ENCODE measurements around the gene GABBR2. TPM values are rescaled to one million over a fixed set of nuclear protein-coding genes. Genes with fewer than 3 reads are reported as not detected.

The GABBR2 gene
- total and polyA plus RNA-seq, 2 experiments from 2014 or later: 0.89 to 1.3 TPM

- H3K4me3 Mint-ChIP-seq: no peak overlapping the region
Observed at GRCh38 chr9:98385751-98386150, 323.0 kb downstream of the GABBR2 start.

More at GRCh38 chr9:98385751-98386150, 323.0 kb downstream of the GABBR2 start:
- Histone ChIP-seq H3K4me3 (no peak overlapping the region), H3K79me2 (replicated peaks; ENCODE audit: insufficient read depth) (no peaks in the 10 kb centered on the region), H3K36me3 (ENCODE audit: insufficient read depth) (no peaks in the 10 kb centered on the region), H3K4me2 (no peak overlapping the region), H3K4me1 (ENCODE audit: insufficient read depth) (peaks cover 7% of the 10 kb centered on the region), H3F3A (replicated peaks; ENCODE audit: low read depth) (no peaks in the 10 kb centered on the region), H3K27me3 (ENCODE audit: insufficient read depth) (no peaks in the 10 kb centered on the region), H3K9me2 (ENCODE audit: insufficient read depth) (no peaks in the 10 kb centered on the region), H3K27ac (ENCODE audit: low read depth) (no peak overlapping the region), H4K20me1 (replicated peaks; ENCODE audit: insufficient read depth) (no peaks in the 10 kb centered on the region), H2AFZ (no peak overlapping the region)
- DNase-seq (ENCODE audit: low spot score): no peak
- no peaks in the 10 kb centered on the region for H3K27me3 Mint-ChIP-seq (ENCODE audit: insufficient read depth, low read depth, poor library complexity)
- H3K9me3 Mint-ChIP-seq: no peaks in the 10 kb centered on the region
- H3K36me3 Mint-ChIP-seq (ENCODE audit: low read depth): no peaks in the 10 kb centered on the region
- ATAC-seq: no peak
- H3K27ac Mint-ChIP-seq: no peak overlapping the region
- TF ChIP-seq ZNF331 (CRISPR knock-in tag; IDR thresholded peaks at IDR 0.05; ENCODE audit: low read depth): no peak
- TF ChIP-seq ZNF114 (CRISPR knock-in tag; IDR thresholded peaks at IDR 0.05): no peak
- no peak for TF ChIP-seq JUNB (IDR thresholded peaks at IDR 0.05; ENCODE audit: unreplicated experiment)
- no peak for TF ChIP-seq ETS1 (IDR thresholded peaks at IDR 0.05)
- TF ChIP-seq REST (IDR thresholded peaks at IDR 0.05; ENCODE audit: unreplicated experiment): no peak
- no peak for TF ChIP-seq POLR2AphosphoS5 (IDR thresholded peaks at IDR 0.05; ENCODE audit: low read depth)
- no peak for TF ChIP-seq NANOG (IDR thresholded peaks at IDR 0.05; ENCODE audit: borderline replicate concordance)
- no peak for TF ChIP-seq EZH2phosphoT487 (IDR thresholded peaks at IDR 0.05; ENCODE audit: unreplicated experiment)
- no peak for TF ChIP-seq STAT1 (IDR thresholded peaks at IDR 0.05; ENCODE audit: unreplicated experiment)
- no peak for TF ChIP-seq CTCF (conservative IDR thresholded peaks at IDR 0.05; ENCODE audit: low read depth in 2 of 2)
- no peak for TF ChIP-seq CREB1 (CRISPR knock-in tag; IDR thresholded peaks at IDR 0.05; ENCODE audit: low read depth)
- TF ChIP-seq EZH2 (IDR thresholded peaks at IDR 0.05; ENCODE audit: low read depth, unreplicated experiment): no peak
- no peak for TF ChIP-seq ZNF462 (CRISPR knock-in tag; IDR thresholded peaks at IDR 0.05)
- H3K4me1 Mint-ChIP-seq: peaks cover 19% of the 10 kb centered on the region

Measured in GM23338 (cell line).